Adrenal gland (tissue), 12 donors: Measurements from ENCODE around the gene UNC13B. TPM values are rescaled to one million over a fixed set of nuclear protein-coding genes. Genes with fewer than 3 reads are reported as not detected.

ENCODE experiments used
- DNase-seq, 7 donors: peaks; one replicate each; pipeline ENCODE4 v3.0.0-alpha.2; 2019 to 2020
- H3K27ac ChIP-seq, 5 donors: fragments of 200-600 bp; sonication (generic) in 4 of 5; 1 replicate in 3 of 5; 2 replicates in 2 of 5; pipeline versions ENCODE4 v1.5.1 to v1.8.0; 2016 to 2020; ENCODE audit warnings: mild to moderate bottlenecking in 1 of 5
- H3K27me3 ChIP-seq: fragments of 200-600 bp; 2 replicates; pipeline ENCODE4 v1.8.0; 2021
- H3K36me3 ChIP-seq, 2 donors: fragments of 200-600 bp; replicated peaks in 1 of 2; 1 replicate in 1 of 2; 2 replicates in 1 of 2; pipeline versions ENCODE4 v1.5.1 to v1.8.0; 2018 to 2022
- H3K4me1 ChIP-seq, 2 donors: fragments of 200-600 bp; replicated peaks in 1 of 2; 1 replicate in 1 of 2; 2 replicates in 1 of 2; pipeline versions ENCODE4 v1.5.1 to v1.8.0; 2018 to 2021
- H3K4me3 ChIP-seq, 4 donors: fragments of 200-600 bp; sonication (generic) in 3 of 4; one replicate each; pipeline ENCODE4 v1.5.1; 2016 to 2018
- H3K9me3 ChIP-seq, 3 donors: fragments of 200-600 bp; sonication (generic) in 1 of 3; replicated peaks in 1 of 3; 1 replicate in 2 of 3; 2 replicates in 1 of 3; pipeline versions ENCODE4 v1.5.1 to v1.8.0; 2016 to 2021
- CTCF ChIP-seq, 6 experiments: fragments of 450-650 bp in 4 of 6; fragments of 200-600 bp in 2 of 6; sonication (generic) in 1 of 6; IDR thresholded peaks; 1 replicate in 5 of 6; 2 replicates in 1 of 6; pipeline versions ENCODE4 v1.5.1 to v1.8.0; 2016 to 2021; ENCODE audit warnings: antibody characterized with exemption in 6 of 6, mild to moderate bottlenecking in 2 of 6, moderate library complexity in 1 of 6
- POLR2A ChIP-seq, 2 donors: fragments of 450-650 bp; IDR thresholded peaks; one replicate each; pipeline ENCODE4 v1.6.1; 2017; ENCODE audit warnings: antibody characterized with exemption in 2 of 2, mild to moderate bottlenecking in 2 of 2, moderate library complexity in 1 of 2
- WGBS, 4 donors: extraction: QIAGEN DNeasy Blood & Tissue Kit in 2 of 4; methylation state at CpG; one replicate each; pipeline versions ENCODE4 v1.1.5 to v1.1.7; 2013 to 2017; 5-methylcytosine and 5-hydroxymethylcytosine counted together
- intact Hi-C, 2 donors: fragments of 100-400 bp; cut with DNase I; formaldehyde crosslinking; loops; one replicate each; pipeline versions ENCODE4 v1.14.1 to v1.15.0; 2022 to 2023
- polyA plus RNA-seq, 3 donors: library from polyadenylated mRNA; stranded (reverse); fragments of 200-250 nt in 2 of 3; fragments of 350-450 nt in 1 of 3; fragmentation: Illumina TruSeq in 1 of 3; extraction: RNeasy Lipid Tissue Mini Kit (QIAGEN cat#74804) in 1 of 3; gene quantifications; one replicate each; pipeline ENCODE4 v1.2.3, GENCODE V29; 2013 to 2014
- total RNA-seq, 9 donors: library from RNA; depleted of rRNA in 4 of 9; stranded (reverse); fragments of >200 nt in 4 of 9; fragments of 120-200 nt in 1 of 9; fragmentation: NEBNext Ultra II Directional in 1 of 9; extraction: Animal tissue kit (Norgen Biotek cat#: 25700) in 1 of 9; gene quantifications; one replicate each; pipeline versions ENCODE4 v1.1.0 to v1.2.4, GENCODE V29; 2013 to 2023
- donor health status: healthy with polysubstance abuse.
- donor health status: Bipolar disorder and iron deficiency.
- donor health status: DM: yes; HTN: yes; CAD: no.
- donor health status: DM: no; HTN: no; CAD: no.
- donor health status: DM: no; HTN: no; CAD: no.
- donor health status: DM: yes; HTN: yes; CAD: no.

Gene UNC13B
- total and polyA plus RNA-seq, 12 donors: 11.1 to 42.2 (median 30.5) TPM

GRCh38 chr9:35273591-35273990 is 111.8 kb downstream of the UNC13B start:
- Histone ChIP-seq H3K27me3 (no peaks in the 10 kb centered on the region), H3K4me3 (no peak overlapping the region), H3K27ac (no peak overlapping the region), H3K9me3 (no peaks in the 10 kb centered on the region), H3K4me1 (peaks cover 0 to 12% of the 10 kb centered on the region in 2 donors), H3K36me3 (no peaks in the 10 kb centered on the region)
- intact Hi-C loops: no loop called here
- no peak for DNase-seq
- TF ChIP-seq POLR2A (IDR thresholded peaks at IDR 0.05) (no peak), CTCF (IDR thresholded peaks at IDR 0.05) (no peak)
- WGBS, 4 donors: 84 to 91% (median 87%) methylated on average over 5 of the region's 5 CpGs

- Histone ChIP-seq H3K4me3 (no peak overlapping the region), H3K27me3 (no peaks in the 10 kb centered on the region), H3K9me3 (no peaks in the 10 kb centered on the region), H3K27ac (no peak overlapping the region), H3K4me1 (peaks cover 0 to 12% of the 10 kb centered on the region in 2 donors), H3K36me3 (no peaks in the 10 kb centered on the region)
- no peak for DNase-seq
- 89 to 90% (median 90%) methylated on average over 2 of the region's 2 CpGs for WGBS, 4 donors
- TF ChIP-seq CTCF (IDR thresholded peaks at IDR 0.05): no peak
- TF ChIP-seq POLR2A (IDR thresholded peaks at IDR 0.05): no peak
- intact Hi-C loops: no loop called here
Observed at GRCh38 chr9:35274993-35275392, 113.2 kb downstream of the UNC13B start.

- H3K36me3 ChIP-seq: no peaks in the 10 kb centered on the region
- H3K27me3 ChIP-seq: no peaks in the 10 kb centered on the region
- H3K9me3 ChIP-seq: no peaks in the 10 kb centered on the region
- peaks cover 0 to 12% of the 10 kb centered on the region in 2 donors for H3K4me1 ChIP-seq
- peak overlapping the region in 2 of 5 donors; percentile 17 to 26 for H3K27ac ChIP-seq
- H3K4me3 ChIP-seq: no peak overlapping the region
- TF ChIP-seq POLR2A (IDR thresholded peaks at IDR 0.05) (no peak), CTCF (IDR thresholded peaks at IDR 0.05) (no peak)
- DNase-seq: no peak
- intact Hi-C loops: no loop called here
- 62 to 88% (median 71%) methylated on average over 1 of the region's 1 CpG for WGBS, 4 donors
Observed at GRCh38 chr9:35277171-35277520, 115.3 kb downstream of the UNC13B start.

- Histone ChIP-seq H3K27ac (peak overlapping the region in 3 of 5 donors; percentile 17 to 56 (median 17)), H3K9me3 (no peaks in the 10 kb centered on the region), H3K4me3 (no peak overlapping the region), H3K36me3 (no peaks in the 10 kb centered on the region), H3K27me3 (no peaks in the 10 kb centered on the region), H3K4me1 (peaks cover 0 to 12% of the 10 kb centered on the region in 2 donors)
- 60 to 71% (median 64%) methylated on average over 7 of the region's 7 CpGs for WGBS, 4 donors
- no peak for TF ChIP-seq CTCF (IDR thresholded peaks at IDR 0.05)
- TF ChIP-seq POLR2A (IDR thresholded peaks at IDR 0.05): no peak
- DNase-seq: peak in 4 of 7 donors; percentile 11 to 37 (median 26)
- intact Hi-C loops: no loop called here
Observed at GRCh38 chr9:35277628-35278359, 116.0 kb downstream of the UNC13B start.
